Activated naive CD4-positive, alpha-beta T cell treated with anti-CD3 and anti-CD28 coated beads, Interleukin-2, amount 50 U/mL, for 72 hours (primary cell): ENCODE measurements around the gene TPM1. TPM values are rescaled to one million over a fixed set of nuclear protein-coding genes. Genes with fewer than 3 reads are reported as not detected.
"Not testable (repeated sequence)": the region's sequence is repeated elsewhere in the genome, so short reads cannot be mapped to it uniquely, and the experiment has no call there.

Experiments used
- ATAC-seq, 2 donors: fragments of 150-1000 bp; cut with Tn5 transposase; 2 replicates each; pipeline ENCODE4 v1.10.0; 2021; ENCODE audit warnings: mild to moderate bottlenecking in 2 of 2, moderate library complexity in 2 of 2
- DNase-seq, 2 donors: peaks; one replicate each; pipeline ENCODE4 v3.0.0; 2021 to 2022; ENCODE audit warnings: low spot score in 2 of 2
- H3K27ac Mint-ChIP-seq, 2 donors: one replicate each; pipeline ENCODE4 v1.8.0; 2022; ENCODE audit warnings: mild to moderate bottlenecking in 2 of 2, mixed read lengths in 2 of 2
- H3K36me3 Mint-ChIP-seq, 2 donors: one replicate each; pipeline ENCODE4 v1.8.0; 2022; ENCODE audit warnings: mixed read lengths in 2 of 2
- H3K9me3 Mint-ChIP-seq, 2 donors: one replicate each; pipeline ENCODE4 v1.8.0; 2022; ENCODE audit warnings: mixed read lengths in 2 of 2
- total RNA-seq, 2 donors: library from RNA; stranded (reverse); gene quantifications; one replicate each; pipeline ENCODE4 v1.2.3, GENCODE V29; 2022

TPM1 gene
- 1 to 10 TPM; 6.5 to 8.6 TPM for total RNA-seq

GRCh38 chr15:63041974-63042876, at the start of gene TPM1:
TSS of gene TPM1 (plus strand) at chr15:63042747. CDS start at chr15:63042830, 83 bp downstream.
- DNase-seq (peak in 1 of 2 donors; percentile 45), ATAC-seq (peak; percentile 55 to 83)
- Mint-ChIP-seq H3K9me3 (no peaks in the 10 kb centered on the region), H3K27ac (no peak within 1 kb of the TSS), H3K36me3 (no peaks in the 10 kb centered on the region)

GRCh38 chr15:62993066-62993465, 49.5 kb upstream of the TPM1 start:
- Mint-ChIP-seq H3K36me3 (no peaks in the 10 kb centered on the region), H3K27ac (no peak overlapping the region), H3K9me3 (no peaks in the 10 kb centered on the region)
- no peak for DNase-seq
- ATAC-seq: no peak

GRCh38 chr15:62993632-62994031, 48.9 kb upstream of the TPM1 start:
- not testable (repeated sequence) for ATAC-seq, H3K9me3 Mint-ChIP-seq, DNase-seq, H3K36me3 Mint-ChIP-seq, H3K27ac Mint-ChIP-seq

- ATAC-seq: no peak
- Mint-ChIP-seq H3K27ac (no peak overlapping the region), H3K36me3 (no peaks in the 10 kb centered on the region), H3K9me3 (no peaks in the 10 kb centered on the region)
- no peak for DNase-seq
These were observed 48.1 kb upstream of the TPM1 start for GRCh38 chr15:62994439-62994838.

GRCh38 chr15:62994975-62995681, 47.4 kb upstream of the TPM1 start:
- no peak overlapping the region for H3K27ac Mint-ChIP-seq

GRCh38 chr15:62997441-62997840, 45.1 kb upstream of the TPM1 start:
- no peaks in the 10 kb centered on the region for H3K9me3 Mint-ChIP-seq
- DNase-seq (no peak), ATAC-seq (no peak)
- no peaks in the 10 kb centered on the region for H3K36me3 Mint-ChIP-seq
- H3K27ac Mint-ChIP-seq: no peak overlapping the region

More at GRCh38 chr15:62994975-62995681, 47.4 kb upstream of the TPM1 start:
- DNase-seq (no peak), ATAC-seq (no peak)
- Mint-ChIP-seq H3K9me3 (no peaks in the 10 kb centered on the region), H3K36me3 (no peaks in the 10 kb centered on the region)

- ATAC-seq (no peak), DNase-seq (no peak)
- H3K27ac Mint-ChIP-seq: no peak overlapping the region
- H3K36me3 Mint-ChIP-seq: no peaks in the 10 kb centered on the region
- H3K9me3 Mint-ChIP-seq: no peaks in the 10 kb centered on the region
These were observed 44.2 kb upstream of the TPM1 start for GRCh38 chr15:62998262-62998890.

- ATAC-seq (no peak), DNase-seq (no peak)
- Mint-ChIP-seq H3K9me3 (no peaks in the 10 kb centered on the region), H3K36me3 (no peaks in the 10 kb centered on the region), H3K27ac (no peak overlapping the region)
These were observed 43.4 kb upstream of the TPM1 start for GRCh38 chr15:62999178-62999577.

GRCh38 chr15:62999923-63000561, 42.5 kb upstream of the TPM1 start:
- ATAC-seq (no peak), DNase-seq (no peak)
- Mint-ChIP-seq H3K27ac (peak overlapping the region in 1 of 2 donors; percentile 24), H3K36me3 (no peaks in the 10 kb centered on the region), H3K9me3 (no peaks in the 10 kb centered on the region)

- H3K27ac Mint-ChIP-seq: no peak overlapping the region
- DNase-seq (no peak), ATAC-seq (no peak)
- H3K36me3 Mint-ChIP-seq: no peaks in the 10 kb centered on the region
- no peaks in the 10 kb centered on the region for H3K9me3 Mint-ChIP-seq
These were observed 41.8 kb upstream of the TPM1 start for GRCh38 chr15:63000706-63001105.

- no peak overlapping the region for H3K27ac Mint-ChIP-seq
- ATAC-seq (no peak), DNase-seq (no peak)
- no peaks in the 10 kb centered on the region for H3K9me3 Mint-ChIP-seq
- H3K36me3 Mint-ChIP-seq: no peaks in the 10 kb centered on the region
These were observed 38.3 kb upstream of the TPM1 start for GRCh38 chr15:63004211-63004610.

- no peak overlapping the region for H3K27ac Mint-ChIP-seq
- H3K9me3 Mint-ChIP-seq: no peaks in the 10 kb centered on the region
- DNase-seq (no peak), ATAC-seq (no peak)
- no peaks in the 10 kb centered on the region for H3K36me3 Mint-ChIP-seq
These were observed 36.3 kb upstream of the TPM1 start for GRCh38 chr15:63006032-63006878.

- H3K36me3 Mint-ChIP-seq: no peaks in the 10 kb centered on the region
- no peaks in the 10 kb centered on the region for H3K9me3 Mint-ChIP-seq
- no peak for ATAC-seq
- DNase-seq: no peak
- H3K27ac Mint-ChIP-seq: peak overlapping the region in 1 of 2 donors; percentile 57
These were observed 34.1 kb upstream of the TPM1 start for GRCh38 chr15:63008333-63009049.

GRCh38 chr15:63010386-63010785, 32.2 kb upstream of the TPM1 start:
- Mint-ChIP-seq H3K27ac (no peak overlapping the region), H3K36me3 (no peaks in the 10 kb centered on the region), H3K9me3 (no peaks in the 10 kb centered on the region)
- ATAC-seq (no peak), DNase-seq (no peak)

GRCh38 chr15:63010920-63011693, 31.4 kb upstream of the TPM1 start:
- Mint-ChIP-seq H3K9me3 (no peaks in the 10 kb centered on the region), H3K36me3 (no peaks in the 10 kb centered on the region), H3K27ac (no peak overlapping the region)
- ATAC-seq (no peak), DNase-seq (no peak)
